ENCODE results near the gene FAM110C. TPM values are rescaled to one million over a fixed set of nuclear protein-coding genes. Genes with fewer than 3 reads are reported as not detected.
"Not testable (repeated sequence)": the region's sequence is repeated elsewhere in the genome, so short reads cannot be mapped to it uniquely, and the experiment has no call there.

FAM110C gene
- polyA plus RNA-seq, 4 donors, result 1.3 to 17.9 (median 11.3) TPM

DNA sequence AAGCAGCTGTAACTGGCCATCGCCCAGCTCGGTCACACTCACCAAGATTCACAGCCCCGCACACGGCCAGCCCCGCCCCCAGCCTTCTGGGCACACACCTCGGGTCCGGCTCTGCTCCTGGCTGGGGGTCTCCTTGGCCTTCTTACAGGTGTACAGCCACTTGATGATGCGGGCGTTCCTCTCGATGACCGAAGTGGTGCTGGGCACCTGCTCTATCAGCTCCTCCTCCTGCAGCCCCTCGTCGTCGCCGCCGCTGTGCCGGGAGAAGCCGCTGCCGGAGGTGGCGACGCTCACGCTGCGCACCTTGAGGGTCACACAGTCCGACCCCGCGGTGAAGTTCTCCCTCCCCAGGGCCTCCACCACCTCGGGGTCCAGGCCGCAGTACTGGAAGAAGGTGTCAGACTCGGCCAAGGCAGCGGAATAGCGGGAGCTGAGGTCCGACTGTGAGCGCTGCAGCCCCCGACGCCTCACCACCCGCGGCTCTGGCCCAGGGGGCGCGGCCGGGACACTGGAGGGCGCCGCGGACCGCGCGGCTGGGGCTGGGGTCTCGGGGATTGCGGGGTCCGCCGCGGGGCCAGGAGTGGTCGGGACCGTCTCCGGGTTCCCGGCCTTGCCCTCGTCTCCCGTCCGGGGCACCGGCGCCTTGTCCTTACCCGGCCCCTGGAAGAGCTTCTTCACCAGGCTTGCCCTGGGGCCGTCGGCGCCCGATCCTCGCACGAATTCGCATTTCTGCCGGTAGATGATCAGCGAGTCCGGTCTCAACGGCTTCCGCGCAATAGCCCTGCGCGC, 769 bp downstream of the FAM110C start:
- DNase-seq (ENCODE audit: low read depth in 4 of 4, low spot score in 3 of 4), result no peak

DNA sequence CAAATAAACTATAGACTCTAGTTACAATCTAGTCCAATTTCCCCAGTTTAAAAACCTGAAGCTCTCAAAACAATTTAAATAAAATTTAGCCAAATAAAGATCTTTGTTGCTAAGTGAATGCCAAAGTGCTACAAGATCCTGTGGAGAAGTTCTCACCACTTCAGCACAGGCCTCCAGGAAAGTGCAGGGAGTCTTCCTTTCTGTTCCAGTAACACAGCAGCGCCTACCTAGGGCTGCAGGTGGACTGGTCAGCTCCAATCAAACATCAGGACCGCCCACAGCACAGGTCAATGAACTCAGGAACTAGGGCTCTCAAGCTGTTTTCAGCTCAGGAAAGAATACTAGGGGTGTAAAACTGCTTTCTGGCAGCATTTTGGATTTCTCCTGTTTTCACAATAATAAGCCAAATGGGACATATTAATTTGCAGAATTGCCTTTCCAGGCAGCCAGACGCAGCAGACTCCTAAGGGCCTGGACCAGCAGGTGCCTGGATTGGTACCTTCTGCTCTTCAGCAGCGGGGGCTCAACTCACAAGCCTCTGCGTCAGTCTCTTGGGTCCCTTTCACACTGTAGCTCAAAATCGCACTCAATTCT, 1.5 kb downstream of the FAM110C start:
- no peak for DNase-seq (ENCODE audit: low read depth in 4 of 4, low spot score in 3 of 4)

DNA sequence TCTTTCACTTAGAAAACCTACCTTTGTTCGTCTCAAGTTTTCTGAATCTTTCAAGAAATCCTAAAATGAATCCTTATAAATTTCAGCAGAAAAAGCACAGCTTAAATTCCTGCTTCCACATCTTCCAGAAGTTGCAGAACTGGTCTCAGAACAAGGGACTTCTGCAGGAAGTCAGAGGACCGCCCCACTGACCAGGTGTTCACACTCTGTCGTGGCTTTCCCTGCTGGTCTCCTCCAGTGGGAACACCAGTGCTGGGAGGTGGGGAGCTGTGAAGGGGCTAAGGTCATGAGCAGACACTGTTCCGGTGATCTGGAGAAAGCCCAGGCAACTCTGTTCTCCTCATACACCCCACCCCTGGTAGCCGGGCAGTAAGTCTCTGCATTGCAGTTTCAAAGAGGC, 3.5 kb downstream of the FAM110C start:
- DNase-seq (ENCODE audit: low read depth in 4 of 4, low spot score in 3 of 4), result no peak

DNA sequence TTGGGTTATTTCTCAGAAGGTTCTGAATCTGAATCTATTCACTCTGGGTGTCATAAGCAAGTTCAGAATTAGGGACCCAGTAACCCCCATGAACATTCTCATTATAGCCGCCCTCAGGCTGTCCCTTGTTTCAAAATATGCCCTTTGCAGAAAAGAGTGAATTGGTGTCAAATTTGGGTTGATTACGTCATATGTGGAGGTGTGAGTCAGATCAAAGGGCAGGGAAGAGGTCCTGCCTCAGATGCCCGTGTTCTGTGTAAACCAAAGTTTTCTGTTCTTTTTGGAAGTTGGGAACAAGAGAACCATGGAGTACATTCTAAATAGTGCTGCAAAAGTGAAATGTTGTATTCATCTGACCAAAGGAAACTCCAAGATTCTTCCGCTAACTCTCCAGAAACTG, 5.8 kb downstream of the FAM110C start:
- DNase-seq (ENCODE audit: low read depth in 4 of 4, low spot score in 3 of 4), result no peak

GRCh38 chr2:38155-38554, 8.2 kb downstream of the FAM110C start:
- DNase-seq (ENCODE audit: low read depth in 4 of 4, low spot score in 3 of 4), result no peak

- DNase-seq (ENCODE audit: low read depth in 4 of 4, low spot score in 3 of 4), result no peak
Observed at GRCh38 chr2:36318-36717, 10.0 kb downstream of the FAM110C start.

DNA sequence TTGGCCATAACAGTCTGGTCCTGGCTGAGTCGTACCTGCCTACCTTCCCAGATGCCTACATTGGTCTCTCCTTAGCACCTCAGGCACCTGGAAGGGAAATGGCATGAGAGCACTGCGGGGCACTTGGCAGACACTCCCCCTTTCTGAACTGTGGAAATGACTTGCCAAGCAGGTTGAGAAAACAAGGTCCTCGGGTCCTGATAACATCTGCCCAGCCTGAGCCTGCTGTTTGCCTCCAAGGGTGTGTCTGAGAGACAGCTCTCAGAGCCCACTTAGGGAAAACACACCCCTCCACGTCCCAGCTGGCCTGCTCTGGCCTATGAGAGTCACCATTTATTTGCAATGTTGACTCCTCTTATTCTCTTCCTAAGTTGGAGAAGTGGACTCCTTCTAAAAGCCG, 10.5 kb downstream of the FAM110C start:
- no peak for DNase-seq (ENCODE audit: low read depth in 4 of 4, low spot score in 3 of 4)

DNA sequence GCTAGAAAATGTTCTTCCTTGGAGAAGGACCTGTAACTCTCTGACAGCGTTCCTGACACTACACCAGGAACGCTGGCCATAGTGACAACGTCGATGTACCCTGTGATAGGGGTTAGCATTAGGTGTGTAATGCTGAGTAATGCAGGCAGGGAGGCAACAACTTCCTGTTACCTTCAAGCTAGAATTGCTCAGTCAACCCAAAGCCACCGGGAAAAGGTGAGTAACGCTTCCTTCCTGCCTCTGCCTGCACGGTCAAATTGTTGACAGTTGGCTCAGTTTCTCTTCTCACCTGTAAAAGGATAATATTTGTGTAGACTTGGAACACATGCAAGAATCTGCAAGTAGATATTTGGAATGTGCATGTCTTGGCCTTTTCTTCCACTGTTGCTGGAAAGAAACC, 12.7 kb downstream of the FAM110C start:
- DNase-seq (ENCODE audit: low read depth in 4 of 4, low spot score in 3 of 4), result no peak

DNA sequence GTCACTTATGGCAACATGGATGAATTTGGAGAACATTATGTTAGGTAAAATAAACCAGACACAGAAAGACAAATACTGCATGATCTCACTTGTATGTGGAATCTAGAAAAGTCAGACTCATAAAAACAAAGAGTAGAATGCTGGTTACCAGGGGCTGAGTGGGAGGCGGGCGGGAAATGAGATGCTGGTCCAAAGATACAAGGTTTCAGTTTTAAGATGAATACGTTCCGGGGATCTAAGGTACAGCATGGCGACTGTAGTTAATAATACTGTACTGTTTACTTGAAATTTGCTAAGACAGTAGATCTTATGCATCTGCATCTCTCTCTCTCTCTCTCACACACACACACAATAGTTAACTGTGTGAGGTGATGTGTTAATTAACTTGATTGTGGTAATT, 14.2 kb downstream of the FAM110C start:
- DNase-seq (ENCODE audit: low read depth in 4 of 4, low spot score in 3 of 4), result no peak

DNA sequence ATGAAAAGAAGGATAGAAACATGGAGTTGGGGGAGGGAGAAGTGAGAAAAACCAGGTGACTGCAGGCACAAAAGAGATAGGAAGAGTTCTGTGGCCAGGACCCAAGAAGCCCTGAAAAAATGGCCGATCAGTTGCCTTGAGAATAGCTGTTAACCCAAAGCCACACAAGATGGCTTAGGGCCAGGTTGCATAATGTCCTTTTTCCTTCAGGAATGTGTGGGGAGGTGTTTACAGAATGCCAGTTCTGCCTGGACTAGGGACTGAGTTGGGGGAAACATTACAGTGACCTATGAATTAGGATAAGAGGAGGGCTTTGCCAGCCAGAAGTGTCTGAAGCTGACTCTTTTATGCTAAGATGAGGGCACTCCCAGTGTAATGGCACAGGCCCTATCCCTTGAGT, 17.1 kb downstream of the FAM110C start:
- no peak for DNase-seq (ENCODE audit: low read depth in 4 of 4, low spot score in 3 of 4)

DNA sequence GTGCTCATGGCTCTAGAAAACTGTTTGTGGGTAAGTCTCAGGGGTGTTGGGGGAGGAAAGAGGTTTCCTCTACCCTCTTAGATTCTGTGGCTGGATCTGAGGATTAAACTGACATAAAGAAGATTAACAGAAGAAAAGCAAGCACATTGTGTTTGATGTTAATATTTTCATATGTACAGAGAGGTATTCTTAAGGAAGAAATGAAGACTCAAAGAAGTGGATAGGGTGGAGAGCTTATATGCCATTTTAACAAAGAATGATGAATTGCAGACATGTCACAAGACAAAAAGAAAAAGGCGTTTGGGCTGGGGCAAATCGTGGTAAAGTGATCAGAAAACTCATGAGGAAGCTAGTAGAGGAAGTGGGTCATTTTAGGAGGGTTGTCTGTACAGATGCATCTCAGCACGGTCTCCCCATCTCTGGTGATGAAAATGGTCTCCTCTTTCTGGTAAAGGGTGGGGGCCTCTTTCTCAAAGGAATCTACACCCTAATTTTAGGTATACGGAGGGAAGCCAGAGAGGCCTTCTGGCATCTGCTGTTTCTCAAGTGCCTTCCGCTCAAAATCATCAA, 17.8 kb downstream of the FAM110C start:
- no peak for DNase-seq (ENCODE audit: low read depth in 4 of 4, low spot score in 3 of 4)

GRCh38 chr2:26891-27290, 19.4 kb downstream of the FAM110C start:
- no peak for DNase-seq (ENCODE audit: low read depth in 4 of 4, low spot score in 3 of 4)

DNA sequence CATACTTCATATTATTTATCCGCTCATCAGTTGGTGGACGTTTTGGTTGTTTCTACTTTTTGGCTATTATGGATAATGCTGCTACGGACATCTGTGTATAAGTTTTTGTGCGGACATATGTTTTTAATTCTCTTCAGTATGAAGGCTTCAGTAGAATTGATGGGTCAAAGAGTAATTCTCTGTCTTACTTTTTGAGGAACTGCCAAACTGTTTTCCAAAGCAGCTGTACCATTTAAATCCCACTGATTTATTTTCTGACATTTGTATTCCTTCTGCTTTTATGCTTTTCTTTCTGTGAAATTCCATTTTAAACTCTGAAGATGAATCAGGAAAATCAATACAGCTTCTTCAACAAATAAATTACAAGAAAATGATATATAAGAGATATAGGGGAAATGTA, 20.8 kb downstream of the FAM110C start:
- DNase-seq (ENCODE audit: low read depth in 4 of 4, low spot score in 3 of 4), result no peak

DNA sequence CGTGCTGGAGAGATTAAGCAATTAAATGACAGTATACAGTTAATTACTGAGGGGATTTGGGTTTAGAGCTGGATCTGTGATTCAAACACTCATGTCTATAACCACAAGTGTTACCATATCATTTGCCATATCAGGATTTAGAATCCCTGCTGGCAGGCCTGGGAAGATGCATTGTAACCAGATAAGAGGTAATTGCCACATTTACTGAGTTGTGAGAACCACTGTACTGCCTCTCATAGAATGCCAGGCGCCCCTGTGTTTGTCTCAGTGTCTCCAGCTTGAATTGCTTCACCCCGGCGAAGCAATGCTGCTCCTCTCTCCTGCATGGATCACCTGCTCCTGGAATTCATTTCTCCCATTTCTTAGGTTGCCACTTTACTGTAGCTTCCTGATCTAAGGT, 21.7 kb downstream of the FAM110C start:
- DNase-seq (ENCODE audit: low read depth in 4 of 4, low spot score in 3 of 4), result not testable (repeated sequence)

DNA sequence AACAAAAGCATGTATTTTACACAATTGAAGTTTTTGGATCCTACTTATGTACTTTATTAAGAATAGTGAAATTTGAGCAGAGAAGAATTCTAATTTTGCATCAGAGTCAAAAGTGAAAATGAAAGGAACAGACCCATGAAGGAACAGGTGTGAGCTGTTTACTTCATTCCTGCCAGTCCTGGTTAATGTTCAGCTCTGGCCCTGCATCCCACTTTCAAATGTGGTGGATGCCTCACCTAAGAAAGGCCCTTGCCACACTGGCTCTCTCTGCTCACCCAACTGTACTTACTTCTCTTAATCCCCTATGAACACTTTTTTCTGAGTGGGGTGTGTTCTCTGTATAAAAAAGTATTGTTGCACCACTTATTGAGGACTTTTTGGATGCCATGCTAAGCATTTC, 22.2 kb downstream of the FAM110C start:
- DNase-seq (ENCODE audit: low read depth in 4 of 4, low spot score in 3 of 4), result no peak

DNA sequence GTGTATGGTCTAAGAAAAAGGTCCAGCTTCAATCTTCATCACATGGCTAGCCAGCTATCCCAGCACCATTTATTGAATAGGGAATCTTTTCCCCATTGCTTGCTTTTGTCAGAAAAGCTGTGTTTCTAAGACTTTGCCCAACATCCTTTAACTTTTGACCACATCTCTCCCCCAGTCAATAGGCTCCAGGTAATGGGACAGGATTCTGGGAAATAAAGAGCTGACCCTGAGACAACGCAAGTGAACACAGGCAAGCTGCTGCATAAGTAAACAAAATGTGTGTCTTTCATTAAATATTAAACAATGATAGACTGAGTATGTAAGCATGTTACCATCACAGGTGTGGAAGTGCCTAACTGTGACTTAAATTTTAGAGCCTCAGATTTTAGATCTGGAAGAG, 23.0 kb downstream of the FAM110C start:
- no peak for DNase-seq (ENCODE audit: low read depth in 4 of 4, low spot score in 3 of 4)

DNA sequence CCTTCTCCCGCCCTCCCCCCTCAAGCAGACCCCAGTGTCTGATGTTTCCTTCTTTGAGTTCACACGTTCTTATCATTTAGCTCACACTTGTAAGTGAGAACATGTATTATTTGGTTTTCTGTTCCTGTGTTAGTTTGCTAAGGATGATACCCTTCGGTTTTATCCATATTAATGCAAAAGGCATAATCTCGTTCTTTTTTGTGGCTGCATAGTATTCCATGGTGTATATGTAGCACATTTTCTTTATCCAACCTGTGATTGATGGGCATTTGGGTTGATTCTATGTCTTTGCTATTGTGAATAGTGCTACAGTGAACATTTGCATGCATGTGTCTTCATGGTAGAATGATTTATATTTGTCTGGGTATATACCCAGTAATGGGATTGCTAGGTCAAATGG, 24.1 kb downstream of the FAM110C start:
- DNase-seq (ENCODE audit: low read depth in 4 of 4, low spot score in 3 of 4), result not testable (repeated sequence)

- DNase-seq (ENCODE audit: low read depth in 4 of 4, low spot score in 3 of 4), result not testable (repeated sequence)
Observed at GRCh38 chr2:20259-20658, 26.0 kb downstream of the FAM110C start.

DNA sequence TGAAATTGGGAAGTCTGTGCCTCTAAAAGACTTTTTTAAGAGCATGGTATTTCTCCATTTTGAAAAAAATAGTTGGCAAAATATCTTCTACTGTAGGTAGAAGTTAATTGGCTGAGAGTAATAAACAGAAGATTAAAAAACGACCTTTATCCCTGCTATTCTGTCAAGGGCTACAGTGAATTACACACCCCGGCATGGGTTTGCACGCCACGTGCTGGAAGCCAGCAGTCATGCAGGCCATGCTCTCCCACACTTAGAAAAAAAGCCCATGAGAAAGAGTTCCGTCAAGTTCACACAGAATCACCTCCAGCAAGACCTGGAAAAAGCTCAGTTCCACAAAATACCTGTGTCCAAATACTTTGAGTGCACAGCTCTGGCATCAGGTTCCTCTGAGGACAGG, 26.8 kb downstream of the FAM110C start:
- DNase-seq (ENCODE audit: low read depth in 4 of 4, low spot score in 3 of 4), result no peak

DNA sequence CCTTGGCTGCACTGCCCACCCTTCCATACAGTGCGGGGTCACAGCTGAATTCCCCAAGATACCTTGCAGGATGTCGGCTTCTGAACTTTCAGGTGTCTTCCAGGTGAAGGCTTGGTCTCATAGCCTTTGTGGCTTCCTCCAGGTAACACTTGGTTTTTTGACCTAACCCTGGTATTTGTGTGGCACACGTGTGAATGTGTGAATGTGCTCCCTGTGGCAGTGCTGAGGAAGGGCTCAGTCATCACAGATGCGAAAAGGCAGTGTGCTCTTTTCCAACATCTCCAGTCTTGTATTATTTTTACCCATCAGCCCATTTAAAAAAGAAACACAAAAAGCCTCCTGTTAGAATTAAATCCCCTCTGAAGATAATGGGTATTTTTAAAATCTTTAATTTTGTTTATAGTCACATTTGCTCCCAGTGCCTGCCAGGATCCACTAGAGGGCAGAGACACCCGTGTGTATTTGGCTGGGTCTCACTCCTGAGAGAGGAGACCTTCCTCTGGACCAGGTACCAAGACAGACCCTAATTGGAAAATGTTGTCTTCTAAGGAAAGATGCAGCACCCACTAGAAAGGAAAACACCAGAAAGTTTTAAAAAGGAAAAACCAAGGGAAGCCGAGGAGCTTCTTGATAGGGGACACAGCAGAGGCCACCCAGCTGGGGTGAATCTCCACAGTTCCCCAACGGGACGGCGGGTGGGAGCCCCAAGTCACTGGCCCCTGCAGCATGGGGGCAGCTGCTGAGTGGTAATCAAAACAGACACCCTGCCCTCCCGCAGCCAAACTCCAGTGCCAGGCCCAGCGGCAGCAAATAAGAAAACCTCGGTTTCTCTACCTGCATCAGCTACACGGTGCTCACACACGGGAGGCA, 27.7 kb downstream of the FAM110C start:
- no peak for DNase-seq (ENCODE audit: low read depth in 4 of 4, low spot score in 3 of 4)

DNA sequence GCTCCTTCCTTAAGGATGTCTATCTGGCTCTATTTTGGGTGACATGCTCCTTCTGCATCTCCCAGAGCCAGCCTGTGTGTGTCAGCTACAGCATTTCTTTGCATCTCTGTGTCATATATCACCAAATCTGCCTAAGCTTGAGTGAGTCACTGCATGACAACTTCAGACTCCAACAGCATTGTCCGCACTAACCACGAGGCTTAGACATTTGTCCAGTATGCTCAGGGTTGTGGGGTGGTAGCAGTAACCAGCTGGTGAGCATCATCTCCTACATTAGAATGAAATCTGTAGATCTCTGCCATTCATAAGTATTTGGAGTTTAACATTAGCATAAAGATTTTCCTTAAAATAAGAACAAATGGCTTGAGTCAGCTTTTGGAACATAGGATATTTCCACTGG, 30.4 kb downstream of the FAM110C start:
- DNase-seq (ENCODE audit: low read depth in 4 of 4, low spot score in 3 of 4), result not testable (repeated sequence)
